ENCODE measurements around the gene RUFY2.

RUFY2 gene

GRCh38 chr10:68367121-68367520 is 40.0 kb downstream of the RUFY2 start:
- DNase-seq = no peak
- H3K9me3 ChIP-seq = no peaks in the 10 kb centered on the region
- TF ChIP-seq CTCF (IDR thresholded peaks at IDR 0.05; ENCODE audit: low read depth, low read length) = no peak
- H3K27me3 ChIP-seq = no peaks in the 10 kb centered on the region
- no peak overlapping the region for H3K4me3 ChIP-seq (ENCODE audit: low read depth, low read length)
- peaks cover 7% of the 10 kb centered on the region for H3K36me3 ChIP-seq
- no peaks in the 10 kb centered on the region for H3K4me1 ChIP-seq

GRCh38 chr10:68366600-68366999 is 40.5 kb downstream of the RUFY2 start:
- no peaks in the 10 kb centered on the region for H3K4me1 ChIP-seq
- H3K27me3 ChIP-seq = no peaks in the 10 kb centered on the region
- H3K4me3 ChIP-seq (ENCODE audit: low read depth, low read length) = no peak overlapping the region
- H3K9me3 ChIP-seq = no peaks in the 10 kb centered on the region
- DNase-seq = no peak
- peaks cover 7% of the 10 kb centered on the region for H3K36me3 ChIP-seq
- no peak for TF ChIP-seq CTCF (IDR thresholded peaks at IDR 0.05; ENCODE audit: low read depth, low read length)

- no peaks in the 10 kb centered on the region for H3K9me3 ChIP-seq
- no peaks in the 10 kb centered on the region for H3K27me3 ChIP-seq
- H3K4me3 ChIP-seq (ENCODE audit: low read depth, low read length) = no peak overlapping the region
- no peak for TF ChIP-seq CTCF (IDR thresholded peaks at IDR 0.05; ENCODE audit: low read depth, low read length)
- no peaks in the 10 kb centered on the region for H3K4me1 ChIP-seq
- no peak for DNase-seq
- H3K36me3 ChIP-seq = peaks cover 16% of the 10 kb centered on the region
Observed at GRCh38 chr10:68365611-68366010, 41.5 kb downstream of the RUFY2 start.

GRCh38 chr10:68364101-68364886 is 42.8 kb downstream of the RUFY2 start:
- no peak overlapping the region for H3K4me3 ChIP-seq (ENCODE audit: low read depth, low read length)
- no peak for TF ChIP-seq CTCF (IDR thresholded peaks at IDR 0.05; ENCODE audit: low read depth, low read length)

GRCh38 chr10:68362590-68362989 is 44.5 kb downstream of the RUFY2 start:
- Histone ChIP-seq H3K36me3 (peaks cover 16% of the 10 kb centered on the region), H3K9me3 (no peaks in the 10 kb centered on the region), H3K4me3 (ENCODE audit: low read depth, low read length) (no peak overlapping the region), H3K4me1 (no peaks in the 10 kb centered on the region), H3K27me3 (no peaks in the 10 kb centered on the region)
- DNase-seq = no peak
- no peak for TF ChIP-seq CTCF (IDR thresholded peaks at IDR 0.05; ENCODE audit: low read depth, low read length)

More at GRCh38 chr10:68364101-68364886, 42.8 kb downstream of the RUFY2 start:
- Histone ChIP-seq H3K9me3 (no peaks in the 10 kb centered on the region), H3K27me3 (no peaks in the 10 kb centered on the region), H3K36me3 (peaks cover 16% of the 10 kb centered on the region), H3K4me1 (no peaks in the 10 kb centered on the region)
- DNase-seq = no peak

GRCh38 chr10:68359189-68359588 is 47.9 kb downstream of the RUFY2 start:
- H3K4me1 ChIP-seq = no peaks in the 10 kb centered on the region
- peaks cover 20% of the 10 kb centered on the region for H3K36me3 ChIP-seq
- DNase-seq = no peak
- no peak overlapping the region for H3K4me3 ChIP-seq (ENCODE audit: low read depth, low read length)
- no peaks in the 10 kb centered on the region for H3K9me3 ChIP-seq
- no peak for TF ChIP-seq CTCF (IDR thresholded peaks at IDR 0.05; ENCODE audit: low read depth, low read length)
- H3K27me3 ChIP-seq = no peaks in the 10 kb centered on the region
